ENCODE results near the gene TBCD.

DNA sequence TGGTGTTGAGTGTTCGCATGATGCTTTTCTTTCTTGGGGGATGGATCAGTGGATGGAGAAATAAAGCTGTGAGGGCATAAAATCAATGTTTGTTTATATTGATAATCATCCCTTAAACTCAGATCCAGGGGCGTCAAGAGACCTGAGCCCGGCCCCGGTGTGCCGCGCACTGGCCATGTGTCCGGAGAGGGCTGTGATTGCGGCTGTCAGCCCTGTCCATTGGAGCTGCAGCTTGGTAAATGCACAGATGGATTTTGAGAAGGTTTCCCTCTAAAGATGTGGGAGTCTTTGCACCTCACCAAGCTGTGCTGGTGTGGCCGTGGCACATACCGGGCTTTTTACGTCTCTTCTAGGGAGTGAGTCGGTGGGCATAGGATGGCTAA lies 109.5 kb downstream of the TBCD start:
- TF ChIP-seq, protein P1, sequence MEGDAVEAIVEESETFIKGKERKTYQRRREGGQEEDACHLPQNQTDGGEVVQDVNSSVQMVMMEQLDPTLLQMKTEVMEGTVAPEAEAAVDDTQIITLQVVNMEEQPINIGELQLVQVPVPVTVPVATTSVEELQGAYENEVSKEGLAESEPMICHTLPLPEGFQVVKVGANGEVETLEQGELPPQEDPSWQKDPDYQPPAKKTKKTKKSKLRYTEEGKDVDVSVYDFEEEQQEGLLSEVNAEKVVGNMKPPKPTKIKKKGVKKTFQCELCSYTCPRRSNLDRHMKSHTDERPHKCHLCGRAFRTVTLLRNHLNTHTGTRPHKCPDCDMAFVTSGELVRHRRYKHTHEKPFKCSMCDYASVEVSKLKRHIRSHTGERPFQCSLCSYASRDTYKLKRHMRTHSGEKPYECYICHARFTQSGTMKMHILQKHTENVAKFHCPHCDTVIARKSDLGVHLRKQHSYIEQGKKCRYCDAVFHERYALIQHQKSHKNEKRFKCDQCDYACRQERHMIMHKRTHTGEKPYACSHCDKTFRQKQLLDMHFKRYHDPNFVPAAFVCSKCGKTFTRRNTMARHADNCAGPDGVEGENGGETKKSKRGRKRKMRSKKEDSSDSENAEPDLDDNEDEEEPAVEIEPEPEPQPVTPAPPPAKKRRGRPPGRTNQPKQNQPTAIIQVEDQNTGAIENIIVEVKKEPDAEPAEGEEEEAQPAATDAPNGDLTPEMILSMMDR (IDR thresholded peaks at IDR 0.05): no peak
- no peak for TF ChIP-seq POLR2AphosphoS5 (IDR thresholded peaks at IDR 0.05)
